ENCODE measurements around the gene GP5.

DNA sequence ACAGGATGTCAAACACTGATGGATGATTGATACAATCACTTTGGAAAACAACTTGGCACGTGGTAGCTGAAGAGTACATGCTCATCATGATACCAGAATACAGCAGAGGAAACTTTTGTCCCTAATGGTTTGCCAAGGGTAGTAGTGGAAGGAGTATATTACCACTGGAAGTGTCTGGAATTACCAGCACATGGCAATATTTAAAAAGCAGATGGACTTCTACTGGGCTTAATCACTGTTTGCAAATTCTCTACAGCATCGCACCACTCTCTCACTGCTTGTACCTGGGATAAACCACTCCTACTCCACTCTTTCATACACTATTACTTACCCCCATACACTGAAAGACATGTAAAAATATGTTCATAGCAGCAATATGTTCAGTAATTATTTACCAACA is 19.6 kb upstream of the GP5 start:
- TF ChIP-seq YY1 (IDR thresholded peaks at IDR 0.05; ENCODE audit: insufficient read depth, insufficient read length), result no peak
- TF ChIP-seq ZNF274 (IDR thresholded peaks at IDR 0.05; ENCODE audit: low read depth, low read length), result no peak
- TF ChIP-seq SUZ12 (IDR thresholded peaks at IDR 0.05; ENCODE audit: extremely low read depth, insufficient read depth, insufficient read length), result no peak
